ENCODE measurements around the gene SAMD5.

- no peak for TF ChIP-seq PBX3 (IDR thresholded peaks at IDR 0.05; ENCODE audit: insufficient replicate concordance, low read depth, low read length)
- TF ChIP-seq EP300 (IDR thresholded peaks at IDR 0.05; ENCODE audit: borderline replicate concordance in 1 of 2, control insufficient read depth in 1 of 2, low read depth in 2 of 2, low read length in 2 of 2), result no peak
- no peak for TF ChIP-seq POLR2AphosphoS5 (IDR thresholded peaks at IDR 0.05; ENCODE audit: low read length)
- TF ChIP-seq, protein P1, sequence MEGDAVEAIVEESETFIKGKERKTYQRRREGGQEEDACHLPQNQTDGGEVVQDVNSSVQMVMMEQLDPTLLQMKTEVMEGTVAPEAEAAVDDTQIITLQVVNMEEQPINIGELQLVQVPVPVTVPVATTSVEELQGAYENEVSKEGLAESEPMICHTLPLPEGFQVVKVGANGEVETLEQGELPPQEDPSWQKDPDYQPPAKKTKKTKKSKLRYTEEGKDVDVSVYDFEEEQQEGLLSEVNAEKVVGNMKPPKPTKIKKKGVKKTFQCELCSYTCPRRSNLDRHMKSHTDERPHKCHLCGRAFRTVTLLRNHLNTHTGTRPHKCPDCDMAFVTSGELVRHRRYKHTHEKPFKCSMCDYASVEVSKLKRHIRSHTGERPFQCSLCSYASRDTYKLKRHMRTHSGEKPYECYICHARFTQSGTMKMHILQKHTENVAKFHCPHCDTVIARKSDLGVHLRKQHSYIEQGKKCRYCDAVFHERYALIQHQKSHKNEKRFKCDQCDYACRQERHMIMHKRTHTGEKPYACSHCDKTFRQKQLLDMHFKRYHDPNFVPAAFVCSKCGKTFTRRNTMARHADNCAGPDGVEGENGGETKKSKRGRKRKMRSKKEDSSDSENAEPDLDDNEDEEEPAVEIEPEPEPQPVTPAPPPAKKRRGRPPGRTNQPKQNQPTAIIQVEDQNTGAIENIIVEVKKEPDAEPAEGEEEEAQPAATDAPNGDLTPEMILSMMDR (IDR thresholded peaks at IDR 0.05 in 2 of 3, conservative IDR thresholded peaks at IDR 0.05 in 1 of 3; ENCODE audit: control insufficient read depth in 2 of 3, extremely low read depth in 1 of 3, insufficient read depth in 1 of 3, low read depth in 3 of 3, low read length in 3 of 3), result no peak
- no peak for TF ChIP-seq EZH2 (IDR thresholded peaks at IDR 0.05; ENCODE audit: borderline replicate concordance, control insufficient read depth, low read depth, low read length)
- TF ChIP-seq GABPA (IDR thresholded peaks at IDR 0.05; ENCODE audit: low read depth), result no peak
- no peak for TF ChIP-seq ZBTB33 (IDR thresholded peaks at IDR 0.05)
- TF ChIP-seq FOXK2 (IDR thresholded peaks at IDR 0.05), result no peak
Observed at GRCh38 chr6:147563472-147563871, 55.0 kb downstream of the SAMD5 start.
